GM19099 (cell line): Measurements from ENCODE around the gene TMC3.

ENCODE experiments used
- POLR2A ChIP-seq: IDR thresholded peaks from 3 replicates; pipeline ENCODE4 v1.6.1; 2011; ENCODE audit warnings: low read depth; ENCODE audit not compliant: insufficient read length; ENCODE audit errors: extremely low read depth

The TMC3 gene

DNA sequence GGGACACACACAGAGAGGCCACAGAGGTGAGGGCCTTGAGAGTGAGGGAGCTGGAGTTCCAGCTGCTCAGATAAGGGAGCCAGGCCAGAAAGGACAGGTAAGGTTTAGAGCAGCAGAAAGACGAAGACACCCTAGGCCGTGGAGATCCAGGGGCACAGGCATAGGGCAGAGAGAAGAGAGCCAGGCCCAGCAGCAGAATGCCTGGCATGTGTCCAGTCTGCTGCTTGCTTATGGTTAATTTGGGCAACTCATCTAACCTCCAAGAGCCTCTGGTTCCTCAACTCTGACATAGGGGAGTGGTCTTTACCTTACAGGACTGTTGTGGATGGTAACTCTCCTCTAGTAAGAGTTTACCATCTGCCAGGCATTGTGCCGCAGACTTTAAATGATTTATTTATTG, 86.0 kb downstream of the TMC3 start:
- TF ChIP-seq POLR2A = no peak

DNA sequence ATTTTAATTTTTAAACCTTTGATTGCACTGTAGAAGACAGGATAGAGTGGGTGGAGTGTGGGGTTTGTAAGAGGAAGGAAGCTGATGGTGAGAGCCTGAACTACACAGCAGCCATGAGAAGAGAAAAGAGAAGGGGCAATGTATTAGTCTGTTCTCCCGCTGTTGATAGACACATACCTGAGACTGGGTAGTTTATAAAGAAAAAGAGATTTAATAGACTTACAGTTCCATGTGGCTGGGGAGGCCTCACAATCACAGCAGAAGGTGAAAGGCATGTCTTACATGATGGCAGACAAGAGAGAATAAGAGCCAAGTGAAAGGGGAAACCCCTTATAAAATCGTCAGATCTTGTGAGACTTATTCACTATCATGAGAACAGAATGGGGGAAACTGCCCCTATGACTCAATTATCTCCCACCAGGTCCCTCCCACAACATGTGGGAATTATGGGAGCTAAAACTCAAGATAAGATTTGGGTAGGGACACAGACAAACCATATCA, 87.3 kb downstream of the TMC3 start:
- no peak for TF ChIP-seq POLR2A

DNA sequence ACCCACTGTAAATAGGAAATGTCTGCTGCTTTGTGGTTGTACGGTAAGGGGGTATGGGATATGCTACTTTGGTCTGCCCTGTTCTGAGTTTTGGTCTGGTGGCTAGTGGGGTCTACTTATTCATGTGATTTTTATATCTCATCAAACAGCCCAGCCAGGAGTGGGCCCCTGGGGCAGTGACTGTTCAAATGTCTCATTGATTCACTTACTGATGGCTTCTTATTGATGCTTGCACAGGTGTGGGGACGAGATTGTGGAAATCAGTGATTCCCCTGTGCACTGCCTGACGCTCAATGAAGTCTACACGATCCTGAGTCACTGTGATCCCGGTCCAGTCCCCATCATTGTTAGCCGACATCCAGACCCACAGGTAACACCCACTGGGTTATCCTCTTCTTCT, 88.6 kb downstream of the TMC3 start:
- TF ChIP-seq POLR2A = no peak

DNA sequence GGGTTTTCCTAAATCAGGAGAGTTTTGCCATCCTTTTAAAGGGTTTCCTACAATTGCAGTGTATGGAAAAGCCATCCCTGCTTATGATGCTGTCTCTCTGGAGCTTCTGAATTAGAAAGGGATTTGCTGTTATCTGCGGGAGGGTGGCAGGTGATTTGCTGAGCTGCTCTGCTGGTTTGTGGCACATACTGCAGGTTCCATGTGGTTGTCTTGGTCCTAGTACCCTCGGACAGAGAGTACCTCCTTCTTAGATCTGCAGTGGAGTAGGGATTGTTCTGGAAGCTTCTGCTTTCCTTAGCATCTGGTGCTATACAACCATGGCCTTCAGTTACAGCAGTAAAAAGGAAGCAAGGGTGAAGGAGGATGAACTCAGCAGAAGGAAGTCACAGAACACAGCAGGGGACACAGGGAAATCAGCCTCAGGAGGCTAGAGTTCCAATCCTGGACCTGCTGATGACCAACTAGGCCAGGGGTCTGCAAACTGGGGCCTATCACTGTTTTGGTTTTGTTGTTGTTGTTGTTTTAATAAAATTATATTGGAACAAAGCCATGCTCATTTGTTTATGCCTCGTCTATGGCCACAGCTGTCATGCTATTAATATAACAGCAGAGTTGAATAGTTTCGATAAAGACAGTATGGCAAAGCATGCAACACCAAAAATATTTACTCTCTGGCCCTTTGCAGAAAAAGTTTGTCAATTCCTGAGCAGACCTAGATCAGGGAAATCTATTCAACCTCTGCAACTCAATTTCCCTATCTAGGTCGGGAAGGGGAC, 89.6 kb downstream of the TMC3 start:
- no peak for TF ChIP-seq POLR2A

DNA sequence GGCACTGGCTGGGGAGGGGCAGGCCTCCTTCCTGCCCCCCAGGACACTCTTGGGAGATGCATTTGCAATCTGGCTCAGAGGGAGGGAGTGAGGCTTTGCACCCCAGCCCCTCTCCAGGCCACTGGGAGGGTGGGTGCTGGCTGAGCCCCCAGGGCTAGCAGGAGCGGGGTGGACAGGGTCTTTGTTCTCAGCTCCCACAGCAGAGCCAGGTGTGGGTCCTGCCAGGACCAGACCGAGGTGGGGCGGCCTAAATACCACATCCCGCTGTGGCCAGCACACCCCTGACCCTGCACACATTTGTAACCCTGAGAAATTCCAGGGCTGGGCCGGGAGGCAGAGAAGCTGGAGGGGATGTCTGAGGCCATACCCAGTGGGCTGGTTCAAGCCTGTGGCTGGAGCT, 91.1 kb downstream of the TMC3 start:
- no peak for TF ChIP-seq POLR2A

DNA sequence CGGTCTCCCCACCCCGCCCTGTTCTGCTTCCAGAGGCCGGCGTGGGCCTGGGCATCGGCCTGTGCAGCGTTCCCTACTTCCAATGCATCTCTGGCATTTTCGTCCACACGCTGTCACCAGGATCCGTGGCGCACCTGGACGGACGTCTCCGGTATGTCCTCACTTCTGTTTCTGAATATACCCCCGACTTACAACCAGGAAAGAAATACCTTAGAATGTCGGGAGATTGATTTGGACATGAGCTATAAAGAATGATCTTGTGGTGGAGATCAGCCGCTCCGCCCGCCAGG, 91.5 kb downstream of the TMC3 start:
- no peak for TF ChIP-seq POLR2A

DNA sequence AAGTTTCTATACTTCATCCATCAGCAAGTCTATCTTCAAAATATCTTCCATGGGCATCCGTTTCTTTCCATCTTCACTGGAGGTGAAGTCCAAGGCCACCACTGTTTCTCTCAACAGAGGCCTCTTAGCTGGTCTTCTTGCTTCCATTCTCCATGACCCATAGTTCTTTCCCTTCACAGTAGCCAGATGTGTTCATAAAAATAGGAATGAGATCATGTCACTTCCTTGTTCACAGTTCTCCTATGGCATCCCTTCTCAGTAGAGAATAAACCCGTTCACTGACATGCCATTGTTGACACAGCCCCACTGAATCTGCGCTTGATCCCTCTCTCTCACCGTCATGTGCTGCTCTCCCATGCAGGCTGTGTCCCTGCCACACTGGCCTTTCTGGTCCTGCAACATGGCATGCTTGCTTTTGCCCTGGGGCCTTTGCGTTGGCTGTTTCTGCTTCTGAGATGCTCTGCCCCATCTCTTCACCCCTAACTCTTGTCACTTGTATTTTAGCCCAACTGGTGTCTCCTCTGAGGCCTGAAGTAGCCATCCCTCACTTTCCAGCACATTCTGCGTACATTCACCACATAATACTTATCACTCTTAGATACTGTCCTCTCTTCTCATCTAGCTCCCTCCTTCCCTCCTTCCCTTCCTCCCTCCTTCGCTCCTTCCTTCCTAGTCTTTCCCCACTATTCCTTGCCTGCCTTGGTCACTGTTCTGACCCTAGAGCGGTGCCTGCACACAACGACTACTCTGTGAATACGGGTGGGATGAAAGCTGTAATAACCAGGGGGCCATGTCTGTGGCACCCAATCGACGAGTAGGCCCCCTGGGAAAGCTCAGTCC, 92.0 kb downstream of the TMC3 start:
- TF ChIP-seq POLR2A = no peak

DNA sequence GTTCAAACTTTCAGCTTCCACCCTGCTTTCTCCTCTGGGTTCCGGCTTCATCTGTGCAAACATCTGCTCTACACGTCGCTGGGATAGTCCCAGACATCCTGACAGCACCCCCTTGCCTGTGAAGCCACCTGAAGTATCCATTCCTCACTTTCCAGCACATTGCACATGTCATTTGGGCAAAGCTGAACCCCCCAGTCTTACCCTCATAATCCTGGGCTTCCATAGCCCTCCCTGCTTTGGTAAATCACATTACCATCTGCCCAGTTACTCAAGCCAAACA, 92.6 kb downstream of the TMC3 start:
- no peak for TF ChIP-seq POLR2A
